ENCODE data around the gene SLC12A8.

The SLC12A8 gene

DNA sequence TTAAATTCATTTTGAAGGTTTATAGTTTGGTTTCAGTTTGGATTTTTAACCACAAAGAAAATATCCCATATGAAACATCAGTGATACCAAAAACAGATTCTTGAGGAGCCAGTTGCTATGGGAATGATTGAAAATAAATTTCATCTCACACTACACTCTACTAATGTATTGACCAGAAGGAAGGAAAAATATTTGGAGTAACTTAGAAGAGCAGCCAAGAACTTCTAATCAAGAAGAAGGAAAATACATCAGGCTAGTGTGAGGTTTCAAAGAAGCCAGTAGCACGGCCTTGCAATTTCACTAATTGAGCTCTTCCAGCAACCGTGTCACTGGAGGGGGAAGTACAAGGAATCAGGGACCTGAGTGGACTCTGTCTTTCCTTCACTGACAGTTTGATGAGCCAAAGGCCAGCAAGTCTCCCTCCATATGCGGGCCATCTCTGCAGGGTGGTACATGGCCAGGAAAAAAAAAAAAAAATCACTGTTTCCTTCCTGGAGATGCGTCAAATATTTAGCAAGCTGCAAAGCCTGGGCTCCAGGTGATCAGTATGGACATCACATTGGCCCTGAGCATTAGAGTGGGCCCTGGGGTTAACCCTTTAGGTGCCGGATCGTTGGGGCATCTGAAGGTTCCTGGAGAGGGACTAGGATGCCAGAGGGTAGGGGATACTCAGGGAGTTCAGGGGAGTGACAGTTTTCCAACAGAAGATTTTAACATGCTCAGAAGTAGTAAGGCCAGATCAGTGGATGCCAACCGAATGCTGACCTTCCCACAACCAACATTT lies 37.1 kb downstream of the SLC12A8 start:
- H3K36me3 ChIP-seq (ENCODE audit: control insufficient read depth in 5 of 5, insufficient read depth in 5 of 5, low read length in 5 of 5), result no peaks in the 10 kb centered on the region
- H3K27ac ChIP-seq (ENCODE audit: low read depth, low read length), result no peak overlapping the region
- H3K4me1 ChIP-seq (ENCODE audit: control insufficient read depth in 5 of 5, insufficient read depth in 5 of 5, low read length in 5 of 5), result peaks cover 0 to 4% (median 0%) of the 10 kb centered on the region in 5 donors
- H3K9ac ChIP-seq (ENCODE audit: low read length in 5 of 5), result no peak overlapping the region
- no peaks in the 10 kb centered on the region for H3K27me3 ChIP-seq (ENCODE audit: control insufficient read depth in 5 of 5, insufficient read depth in 4 of 5, low read length in 5 of 5)
- H3K4me3 ChIP-seq (ENCODE audit: low read depth in 1 of 5, low read length in 5 of 5), result no peak overlapping the region
- peaks cover 0 to 6% (median 0%) of the 10 kb centered on the region in 5 donors for H3K9me3 ChIP-seq (ENCODE audit: control insufficient read depth in 5 of 5, low read length in 5 of 5)

DNA sequence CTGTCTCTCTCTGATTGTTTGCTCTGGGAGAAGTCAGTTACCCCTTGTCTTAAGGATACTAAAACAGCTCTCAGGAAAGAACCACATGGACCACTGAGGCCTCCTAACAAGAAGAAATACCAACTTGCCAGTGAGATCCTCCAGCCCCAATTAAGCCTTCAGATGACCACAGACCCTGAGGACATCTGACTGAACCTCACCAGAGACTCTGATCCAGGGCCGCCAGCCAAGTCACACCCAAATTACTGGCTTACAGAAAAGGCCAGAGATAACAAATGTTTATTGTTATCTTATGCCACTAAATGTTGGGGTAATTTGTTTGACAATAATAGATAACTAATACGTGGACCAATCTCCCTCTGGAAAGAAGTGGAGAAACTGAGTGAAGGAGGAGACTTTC lies 40.2 kb downstream of the SLC12A8 start:
- peaks cover 0 to 4% (median 0%) of the 10 kb centered on the region in 5 donors for H3K4me1 ChIP-seq (ENCODE audit: control insufficient read depth in 5 of 5, insufficient read depth in 5 of 5, low read length in 5 of 5)
- H3K4me3 ChIP-seq (ENCODE audit: low read depth in 1 of 5, low read length in 5 of 5), result no peak overlapping the region
- no peaks in the 10 kb centered on the region for H3K27me3 ChIP-seq (ENCODE audit: control insufficient read depth in 5 of 5, insufficient read depth in 4 of 5, low read length in 5 of 5)
- H3K27ac ChIP-seq (ENCODE audit: low read depth, low read length), result no peak overlapping the region
- no peak overlapping the region for H3K9ac ChIP-seq (ENCODE audit: low read length in 5 of 5)
- H3K36me3 ChIP-seq (ENCODE audit: control insufficient read depth in 5 of 5, insufficient read depth in 5 of 5, low read length in 5 of 5), result no peaks in the 10 kb centered on the region
- H3K9me3 ChIP-seq (ENCODE audit: control insufficient read depth in 5 of 5, low read length in 5 of 5), result peaks cover 0 to 6% (median 0%) of the 10 kb centered on the region in 5 donors

DNA sequence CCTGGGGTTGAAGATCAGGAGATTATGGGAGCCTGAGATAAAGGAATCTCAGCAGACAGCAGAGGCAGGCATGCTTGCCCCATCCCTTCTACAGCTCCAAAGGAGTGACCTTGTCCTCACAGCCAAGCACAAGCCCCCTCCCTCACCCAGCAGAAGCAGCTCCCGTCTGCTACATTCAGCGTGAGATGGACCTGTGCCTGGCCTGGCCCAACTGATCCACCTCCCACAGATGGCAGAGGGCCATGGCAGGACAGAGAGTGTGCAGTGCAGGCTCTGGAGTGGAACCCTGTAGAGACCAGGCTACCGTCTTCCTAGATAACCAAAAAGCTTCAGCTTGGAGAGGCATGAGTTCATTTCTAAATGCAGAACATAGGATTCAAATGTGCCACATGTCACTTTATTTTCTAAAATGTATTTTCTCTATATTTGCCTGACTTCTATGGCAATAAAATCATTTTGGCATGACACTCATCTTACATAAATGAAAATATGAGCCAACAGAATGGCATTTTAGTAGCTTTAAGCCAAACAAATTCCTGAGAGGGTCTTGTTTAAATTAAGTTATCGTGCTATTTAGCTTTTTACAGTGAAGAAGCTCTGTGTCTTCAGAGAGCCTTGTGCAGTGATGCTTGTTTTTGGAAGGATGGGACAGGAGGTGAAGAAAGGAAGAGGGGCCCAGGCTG lies 43.7 kb downstream of the SLC12A8 start:
- H3K27ac ChIP-seq (ENCODE audit: low read depth, low read length), result no peak overlapping the region
- no peaks in the 10 kb centered on the region for H3K36me3 ChIP-seq (ENCODE audit: control insufficient read depth in 5 of 5, insufficient read depth in 5 of 5, low read length in 5 of 5)
- H3K27me3 ChIP-seq (ENCODE audit: control insufficient read depth in 5 of 5, insufficient read depth in 4 of 5, low read length in 5 of 5), result no peaks in the 10 kb centered on the region
- peaks cover 3 to 21% (median 12%) of the 10 kb centered on the region in 5 donors for H3K4me1 ChIP-seq (ENCODE audit: control insufficient read depth in 5 of 5, insufficient read depth in 5 of 5, low read length in 5 of 5)
- no peak overlapping the region for H3K4me3 ChIP-seq (ENCODE audit: low read depth in 1 of 5, low read length in 5 of 5)
- H3K9ac ChIP-seq (ENCODE audit: low read length in 5 of 5), result no peak overlapping the region
- H3K9me3 ChIP-seq (ENCODE audit: control insufficient read depth in 5 of 5, low read length in 5 of 5), result no peaks in the 10 kb centered on the region

DNA sequence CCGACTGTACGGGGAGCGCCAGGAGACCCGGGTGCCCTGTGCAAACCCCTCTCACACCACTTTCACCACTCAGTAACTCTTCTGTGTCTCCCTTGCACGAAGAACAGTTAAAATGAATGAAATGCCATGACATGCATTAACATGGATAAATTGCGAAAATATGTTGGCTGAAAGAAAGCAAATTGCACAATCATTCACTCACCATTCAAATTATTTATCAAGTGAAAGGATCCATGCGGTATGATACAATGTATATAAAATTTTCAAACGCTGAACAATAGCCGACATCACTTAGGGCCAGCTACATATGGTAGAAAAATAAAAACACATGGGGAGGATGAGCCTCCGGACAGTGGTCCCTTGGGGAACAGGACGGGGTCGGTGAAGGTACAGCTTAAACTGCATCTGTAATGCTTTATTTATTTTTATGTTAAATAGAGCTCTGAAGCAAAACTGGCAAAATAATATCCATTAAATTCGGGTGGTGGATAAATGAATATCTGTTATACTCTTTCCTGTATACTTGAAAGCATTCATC lies 45.9 kb downstream of the SLC12A8 start:
- peaks cover 4 to 27% (median 17%) of the 10 kb centered on the region in 5 donors for H3K4me1 ChIP-seq (ENCODE audit: control insufficient read depth in 5 of 5, insufficient read depth in 5 of 5, low read length in 5 of 5)
- H3K27me3 ChIP-seq (ENCODE audit: control insufficient read depth in 5 of 5, insufficient read depth in 4 of 5, low read length in 5 of 5), result no peaks in the 10 kb centered on the region

DNA sequence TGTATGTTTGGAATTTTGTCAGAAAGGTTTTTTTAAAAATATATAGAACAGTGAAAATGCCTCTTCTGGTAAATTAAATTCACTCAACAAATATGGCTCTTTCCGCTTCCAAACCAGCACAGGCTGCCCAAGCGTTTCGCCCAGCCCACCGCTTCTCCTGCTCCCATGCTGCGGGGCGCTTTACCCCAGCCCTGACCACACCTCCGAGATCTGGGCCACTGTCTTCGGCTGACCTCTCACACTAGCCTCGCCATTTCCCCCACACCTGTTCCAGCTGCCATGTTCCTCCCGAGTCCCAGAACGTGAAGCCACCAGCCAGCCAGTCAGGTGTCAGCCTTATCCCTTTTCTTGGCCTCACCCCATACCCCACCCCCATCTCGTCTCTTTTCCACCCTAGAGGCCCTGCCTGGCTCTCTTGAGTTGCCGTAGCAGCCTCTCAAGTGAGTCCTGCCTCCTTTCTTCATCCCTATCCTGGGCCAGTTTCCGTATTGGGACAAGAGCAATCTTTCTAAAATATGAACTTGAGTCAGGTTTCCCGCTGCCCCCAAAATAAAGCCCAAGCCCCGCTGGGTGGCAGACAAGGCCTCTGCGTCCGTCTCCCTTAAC lies 46.5 kb downstream of the SLC12A8 start:
- H3K9ac ChIP-seq (ENCODE audit: low read length in 5 of 5), result peak overlapping the region in 1 of 5 donors; percentile 10

More for the DNA sequence above, 45.9 kb downstream of the SLC12A8 start:
- Histone ChIP-seq H3K27ac (ENCODE audit: low read depth, low read length) (no peak overlapping the region), H3K36me3 (ENCODE audit: control insufficient read depth in 5 of 5, insufficient read depth in 5 of 5, low read length in 5 of 5) (no peaks in the 10 kb centered on the region), H3K4me3 (ENCODE audit: low read depth in 1 of 5, low read length in 5 of 5) (peak overlapping the region in 1 of 5 donors; percentile 7), H3K9me3 (ENCODE audit: control insufficient read depth in 5 of 5, low read length in 5 of 5) (no peaks in the 10 kb centered on the region), H3K9ac (ENCODE audit: low read length in 5 of 5) (peak overlapping the region in 1 of 5 donors; percentile 10)

DNA sequence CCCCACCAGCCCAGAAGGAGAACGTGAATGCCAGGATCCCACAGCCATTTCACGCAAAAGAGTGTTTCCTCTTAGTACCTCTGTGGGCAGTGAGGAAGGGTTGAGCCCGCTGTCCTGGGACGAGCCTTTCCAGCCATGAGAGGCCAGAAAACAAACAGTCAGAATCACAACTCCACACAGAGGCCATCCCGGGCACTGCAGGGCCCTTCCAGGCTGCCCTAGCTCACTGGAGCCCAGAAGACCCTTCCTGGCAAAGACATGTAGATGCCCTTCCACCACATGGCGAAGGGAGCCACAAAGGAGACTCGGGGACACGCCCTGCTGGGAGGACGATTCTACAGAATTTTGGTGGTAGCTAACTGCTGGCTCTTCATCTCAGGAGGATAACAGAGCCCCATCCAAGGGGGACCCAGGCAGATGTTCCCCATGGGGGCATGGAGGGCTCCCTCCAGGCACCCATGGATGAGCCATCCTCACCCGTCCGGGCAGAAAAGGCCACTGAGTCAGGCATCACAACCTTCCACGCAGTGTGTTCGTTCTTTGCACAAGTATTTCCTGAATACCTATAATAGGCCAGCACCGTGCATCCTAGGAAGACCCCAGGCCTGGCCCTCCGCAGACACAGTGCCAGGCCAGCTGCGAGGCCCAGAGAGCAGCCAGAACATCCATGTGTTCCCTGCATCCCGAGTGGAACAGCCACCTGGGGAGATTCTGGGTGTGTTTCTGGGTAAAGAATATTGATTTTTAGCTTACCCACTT lies 47.2 kb downstream of the SLC12A8 start:
- Histone ChIP-seq H3K9me3 (ENCODE audit: control insufficient read depth in 5 of 5, low read length in 5 of 5) (no peaks in the 10 kb centered on the region), H3K36me3 (ENCODE audit: control insufficient read depth in 5 of 5, insufficient read depth in 5 of 5, low read length in 5 of 5) (no peaks in the 10 kb centered on the region), H3K4me3 (ENCODE audit: low read depth in 1 of 5, low read length in 5 of 5) (no peak overlapping the region), H3K27me3 (ENCODE audit: control insufficient read depth in 5 of 5, insufficient read depth in 4 of 5, low read length in 5 of 5) (no peaks in the 10 kb centered on the region), H3K4me1 (ENCODE audit: control insufficient read depth in 5 of 5, insufficient read depth in 5 of 5, low read length in 5 of 5) (peaks cover 9 to 40% (median 20%) of the 10 kb centered on the region in 5 donors), H3K27ac (ENCODE audit: low read depth, low read length) (no peak overlapping the region), H3K9ac (ENCODE audit: low read length in 5 of 5) (no peak overlapping the region)

More for the DNA sequence above, 46.5 kb downstream of the SLC12A8 start:
- Histone ChIP-seq H3K27ac (ENCODE audit: low read depth, low read length) (no peak overlapping the region), H3K36me3 (ENCODE audit: control insufficient read depth in 5 of 5, insufficient read depth in 5 of 5, low read length in 5 of 5) (no peaks in the 10 kb centered on the region), H3K4me1 (ENCODE audit: control insufficient read depth in 5 of 5, insufficient read depth in 5 of 5, low read length in 5 of 5) (peaks cover 6 to 33% (median 20%) of the 10 kb centered on the region in 5 donors), H3K4me3 (ENCODE audit: low read depth in 1 of 5, low read length in 5 of 5) (peak overlapping the region in 1 of 5 donors; percentile 7), H3K27me3 (ENCODE audit: control insufficient read depth in 5 of 5, insufficient read depth in 4 of 5, low read length in 5 of 5) (no peaks in the 10 kb centered on the region), H3K9me3 (ENCODE audit: control insufficient read depth in 5 of 5, low read length in 5 of 5) (no peaks in the 10 kb centered on the region)

DNA sequence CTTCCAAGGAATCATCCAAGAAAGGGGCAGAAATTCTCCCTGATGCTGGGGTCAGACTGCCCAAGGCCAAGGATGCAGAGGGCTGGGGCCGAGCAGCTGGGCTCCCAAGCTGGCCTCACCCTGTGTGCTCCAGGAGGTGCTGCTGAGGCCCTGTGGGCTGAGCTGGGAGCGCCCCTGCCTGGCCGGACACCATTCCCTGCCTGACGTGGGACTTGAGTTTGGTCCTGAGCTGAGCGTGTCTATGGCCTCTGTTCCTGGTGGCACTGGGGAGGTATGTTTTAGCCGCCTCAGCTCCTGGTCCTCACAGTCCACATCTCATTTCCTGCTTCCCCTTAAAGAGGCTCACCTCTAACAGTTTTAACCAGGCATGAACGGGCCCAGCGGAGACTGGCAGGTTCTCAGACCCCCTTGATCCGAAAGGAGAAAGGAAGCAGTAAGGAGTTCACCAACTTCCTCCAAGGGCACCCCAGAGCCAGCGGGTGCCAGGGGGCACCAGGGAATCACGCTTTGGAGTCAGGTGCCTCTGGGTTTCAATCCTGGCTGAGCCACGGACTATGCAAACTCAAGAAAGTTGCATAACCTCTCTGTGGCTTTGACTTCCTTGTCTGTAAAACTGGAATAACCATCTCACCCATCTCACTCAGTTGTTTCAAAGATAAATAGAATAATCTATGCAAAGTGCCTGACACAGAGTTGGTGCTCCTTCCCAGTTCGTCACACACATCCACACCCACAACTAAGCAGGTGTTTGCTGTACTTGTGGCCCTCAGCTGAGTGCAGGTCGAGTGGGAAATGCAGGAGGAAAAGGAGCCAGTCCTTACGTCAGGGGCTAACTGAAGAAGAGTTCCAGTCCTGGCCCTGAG lies 48.6 kb downstream of the SLC12A8 start:
- Histone ChIP-seq H3K9me3 (ENCODE audit: control insufficient read depth in 5 of 5, low read length in 5 of 5) (no peaks in the 10 kb centered on the region), H3K27ac (ENCODE audit: low read depth, low read length) (no peak overlapping the region), H3K27me3 (ENCODE audit: control insufficient read depth in 5 of 5, insufficient read depth in 4 of 5, low read length in 5 of 5) (no peaks in the 10 kb centered on the region), H3K4me3 (ENCODE audit: low read depth in 1 of 5, low read length in 5 of 5) (no peak overlapping the region), H3K9ac (ENCODE audit: low read length in 5 of 5) (no peak overlapping the region), H3K4me1 (ENCODE audit: control insufficient read depth in 5 of 5, insufficient read depth in 5 of 5, low read length in 5 of 5) (peaks cover 9 to 42% (median 20%) of the 10 kb centered on the region in 5 donors), H3K36me3 (ENCODE audit: control insufficient read depth in 5 of 5, insufficient read depth in 5 of 5, low read length in 5 of 5) (no peaks in the 10 kb centered on the region)

DNA sequence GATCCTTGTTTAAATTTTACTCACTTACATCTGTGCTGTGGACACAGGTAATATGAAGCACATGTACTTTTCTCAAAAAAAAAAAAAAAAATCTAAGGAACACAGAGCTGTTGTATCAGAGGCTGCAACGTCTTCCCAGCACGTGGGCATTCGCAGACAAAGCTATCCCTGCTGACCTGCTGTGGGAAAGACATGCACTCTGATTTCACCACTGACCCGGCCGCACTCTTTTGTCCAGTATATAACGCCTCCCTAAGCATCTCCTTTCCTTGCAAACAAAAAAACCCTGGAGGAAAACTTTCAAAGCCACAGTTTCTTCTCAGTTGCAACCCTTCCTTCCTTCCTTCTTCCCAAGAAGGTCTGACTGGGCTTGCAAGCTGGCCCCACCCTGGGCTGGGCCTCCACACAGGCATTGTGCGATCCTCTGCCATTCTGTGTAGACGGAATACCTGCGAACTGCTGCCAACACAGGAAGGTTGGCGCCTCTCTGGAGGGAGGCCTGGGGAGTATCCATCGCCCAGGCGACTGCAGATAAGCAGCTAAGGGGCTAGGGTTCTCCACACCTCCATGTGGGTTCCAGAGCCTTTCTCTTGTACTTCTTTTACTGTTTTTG lies 50.8 kb downstream of the SLC12A8 start:
- no peaks in the 10 kb centered on the region for H3K36me3 ChIP-seq (ENCODE audit: control insufficient read depth in 5 of 5, insufficient read depth in 5 of 5, low read length in 5 of 5)
- peaks cover 9 to 41% (median 18%) of the 10 kb centered on the region in 5 donors for H3K4me1 ChIP-seq (ENCODE audit: control insufficient read depth in 5 of 5, insufficient read depth in 5 of 5, low read length in 5 of 5)
- no peak overlapping the region for H3K9ac ChIP-seq (ENCODE audit: low read length in 5 of 5)
- no peaks in the 10 kb centered on the region for H3K9me3 ChIP-seq (ENCODE audit: control insufficient read depth in 5 of 5, low read length in 5 of 5)
- H3K27me3 ChIP-seq (ENCODE audit: control insufficient read depth in 5 of 5, insufficient read depth in 4 of 5, low read length in 5 of 5), result no peaks in the 10 kb centered on the region
- no peak overlapping the region for H3K27ac ChIP-seq (ENCODE audit: low read depth, low read length)
- H3K4me3 ChIP-seq (ENCODE audit: low read depth in 1 of 5, low read length in 5 of 5), result no peak overlapping the region

All from subcutaneous abdominal adipose tissue (tissue), 5 donors.